Measurements from ENCODE around the gene PLIN4. TPM values are rescaled to one million over a fixed set of nuclear protein-coding genes. Genes with fewer than 3 reads are reported as not detected.

Gene PLIN4
- total RNA-seq, 2 donors from 2014 or later: 0.33 to 0.66 TPM

GRCh38 chr19:4488496-4488895, 29.8 kb downstream of the PLIN4 start:
- H3K9ac ChIP-seq (ENCODE audit: extremely low read depth, low read length, poor library complexity, severe bottlenecking): no peak overlapping the region
- H3K4me1 ChIP-seq (ENCODE audit: control insufficient read depth, insufficient read depth, low read length): no peaks in the 10 kb centered on the region
- Mint-ChIP-seq H3K4me3 (no peak overlapping the region), H3K36me3 (ENCODE audit: low read depth) (peaks cover 53% of the 10 kb centered on the region), H3K4me1 (no peaks in the 10 kb centered on the region), H3K9me3 (no peaks in the 10 kb centered on the region), H3K27ac (no peak overlapping the region), H3K27me3 (ENCODE audit: insufficient read depth) (no peaks in the 10 kb centered on the region)
- no peak overlapping the region for H3K4me3 ChIP-seq (ENCODE audit: low read length)
- no peak overlapping the region for H3K27ac ChIP-seq (ENCODE audit: low read depth, low read length)
- peaks cover 58% of the 10 kb centered on the region for H3K36me3 ChIP-seq (ENCODE audit: control insufficient read depth, insufficient read depth, low read length)
- H3K9me3 ChIP-seq (ENCODE audit: control insufficient read depth, low read length): no peaks in the 10 kb centered on the region
- no peaks in the 10 kb centered on the region for H3K27me3 ChIP-seq (ENCODE audit: control insufficient read depth, insufficient read depth, low read length, poor library complexity, severe bottlenecking)
- TF ChIP-seq, protein P1, sequence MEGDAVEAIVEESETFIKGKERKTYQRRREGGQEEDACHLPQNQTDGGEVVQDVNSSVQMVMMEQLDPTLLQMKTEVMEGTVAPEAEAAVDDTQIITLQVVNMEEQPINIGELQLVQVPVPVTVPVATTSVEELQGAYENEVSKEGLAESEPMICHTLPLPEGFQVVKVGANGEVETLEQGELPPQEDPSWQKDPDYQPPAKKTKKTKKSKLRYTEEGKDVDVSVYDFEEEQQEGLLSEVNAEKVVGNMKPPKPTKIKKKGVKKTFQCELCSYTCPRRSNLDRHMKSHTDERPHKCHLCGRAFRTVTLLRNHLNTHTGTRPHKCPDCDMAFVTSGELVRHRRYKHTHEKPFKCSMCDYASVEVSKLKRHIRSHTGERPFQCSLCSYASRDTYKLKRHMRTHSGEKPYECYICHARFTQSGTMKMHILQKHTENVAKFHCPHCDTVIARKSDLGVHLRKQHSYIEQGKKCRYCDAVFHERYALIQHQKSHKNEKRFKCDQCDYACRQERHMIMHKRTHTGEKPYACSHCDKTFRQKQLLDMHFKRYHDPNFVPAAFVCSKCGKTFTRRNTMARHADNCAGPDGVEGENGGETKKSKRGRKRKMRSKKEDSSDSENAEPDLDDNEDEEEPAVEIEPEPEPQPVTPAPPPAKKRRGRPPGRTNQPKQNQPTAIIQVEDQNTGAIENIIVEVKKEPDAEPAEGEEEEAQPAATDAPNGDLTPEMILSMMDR (conservative IDR thresholded peaks at IDR 0.05): no peak
- DNase-seq: no peak
- 94% methylated on average over 27 to 29 of the region's 29 CpGs for WGBS, 2 experiments (ENCODE audit: insufficient coverage in 1 of 2, insufficient read length in 1 of 2)

DNA sequence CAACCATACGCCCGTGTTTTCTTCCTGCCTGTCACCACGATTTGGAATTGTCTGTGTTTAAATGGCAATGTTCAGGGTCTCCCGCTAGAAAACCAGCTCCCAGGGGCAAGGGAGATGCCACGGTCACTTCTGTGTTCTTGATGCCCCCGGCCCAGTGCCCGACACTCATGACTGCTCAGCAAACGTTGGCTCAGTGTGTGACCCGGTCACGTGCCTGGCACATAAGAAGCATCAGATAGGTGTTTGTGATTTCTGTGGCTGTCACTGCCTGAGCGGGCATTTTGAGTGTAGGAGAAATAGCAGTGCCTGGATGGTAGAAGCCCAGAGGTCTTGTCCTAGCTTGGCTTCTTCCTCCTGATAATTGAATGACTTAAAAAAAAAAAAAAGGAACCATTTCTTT, 30.7 kb downstream of the PLIN4 start:
- Histone ChIP-seq H3K9me3 (ENCODE audit: control insufficient read depth, low read length) (no peaks in the 10 kb centered on the region), H3K27ac (ENCODE audit: low read depth, low read length) (no peak overlapping the region), H3K36me3 (ENCODE audit: control insufficient read depth, insufficient read depth, low read length) (peaks cover 58% of the 10 kb centered on the region), H3K9ac (ENCODE audit: extremely low read depth, low read length, poor library complexity, severe bottlenecking) (no peak overlapping the region), H3K27me3 (ENCODE audit: control insufficient read depth, insufficient read depth, low read length, poor library complexity, severe bottlenecking) (no peaks in the 10 kb centered on the region), H3K4me3 (ENCODE audit: low read length) (no peak overlapping the region), H3K4me1 (ENCODE audit: control insufficient read depth, insufficient read depth, low read length) (no peaks in the 10 kb centered on the region)
- H3K4me3 Mint-ChIP-seq: no peak overlapping the region
- H3K36me3 Mint-ChIP-seq (ENCODE audit: low read depth): peaks cover 55% of the 10 kb centered on the region
- no peaks in the 10 kb centered on the region for H3K27me3 Mint-ChIP-seq (ENCODE audit: insufficient read depth)
- no peaks in the 10 kb centered on the region for H3K4me1 Mint-ChIP-seq
- TF ChIP-seq, protein P1 (conservative IDR thresholded peaks at IDR 0.05): no peak
- H3K9me3 Mint-ChIP-seq: no peaks in the 10 kb centered on the region
- DNase-seq: no peak
- 73 to 88% methylated on average over 3 to 11 of the region's 11 CpGs for WGBS, 2 experiments (ENCODE audit: insufficient coverage in 1 of 2, insufficient read length in 1 of 2)
- no peak overlapping the region for H3K27ac Mint-ChIP-seq

DNA sequence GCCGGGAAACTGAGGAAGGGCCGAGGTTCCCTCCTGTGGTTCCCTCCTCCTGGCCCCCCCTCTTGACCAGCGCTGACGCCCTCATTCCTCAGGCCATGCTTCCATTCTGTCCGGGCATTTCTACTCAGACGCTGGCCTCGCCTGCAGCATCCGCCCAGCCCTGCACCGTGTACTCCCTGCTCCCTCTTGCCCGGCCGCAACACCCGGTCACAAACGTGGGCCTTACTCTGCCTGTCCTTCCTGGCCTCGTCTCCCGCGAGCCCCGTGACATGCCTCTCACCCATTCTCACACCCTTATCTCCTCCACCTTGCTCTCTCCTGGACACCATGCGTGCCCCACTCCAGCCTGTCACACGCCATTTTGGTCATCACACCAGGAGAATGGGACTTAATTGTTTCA, 34.9 kb downstream of the PLIN4 start:
- Histone ChIP-seq H3K4me3 (ENCODE audit: low read length) (no peak overlapping the region), H3K27ac (ENCODE audit: low read depth, low read length) (no peak overlapping the region), H3K36me3 (ENCODE audit: control insufficient read depth, insufficient read depth, low read length) (peaks cover 54% of the 10 kb centered on the region), H3K9me3 (ENCODE audit: control insufficient read depth, low read length) (no peaks in the 10 kb centered on the region), H3K27me3 (ENCODE audit: control insufficient read depth, insufficient read depth, low read length, poor library complexity, severe bottlenecking) (no peaks in the 10 kb centered on the region), H3K9ac (ENCODE audit: extremely low read depth, low read length, poor library complexity, severe bottlenecking) (no peak overlapping the region), H3K4me1 (ENCODE audit: control insufficient read depth, insufficient read depth, low read length) (no peaks in the 10 kb centered on the region)
- TF ChIP-seq, protein P1 (conservative IDR thresholded peaks at IDR 0.05): no peak
- Mint-ChIP-seq H3K27ac (no peak overlapping the region), H3K4me1 (no peaks in the 10 kb centered on the region), H3K4me3 (no peak overlapping the region), H3K9me3 (no peaks in the 10 kb centered on the region), H3K36me3 (ENCODE audit: low read depth) (peaks cover 50% of the 10 kb centered on the region), H3K27me3 (ENCODE audit: insufficient read depth) (no peaks in the 10 kb centered on the region)
- DNase-seq: no peak
- 92 to 94% methylated on average over 13 to 19 of the region's 19 CpGs for WGBS, 2 experiments (ENCODE audit: insufficient coverage in 1 of 2, insufficient read length in 1 of 2)

Data from endodermal cell (in vitro differentiated cells).